Measurements from ENCODE around the gene DEFB113. TPM values are rescaled to one million over a fixed set of nuclear protein-coding genes. Genes with fewer than 3 reads are reported as not detected.

DEFB113 gene
- total and polyA plus RNA-seq, 2 experiments from 2014 or later = not detected

GRCh38 chr6:49918787-49919186 is 50.6 kb downstream of the DEFB113 start:
- Mint-ChIP-seq H3K36me3 (ENCODE audit: low read depth) (no peaks in the 10 kb centered on the region), H3K27ac (no peak overlapping the region), H3K4me3 (no peak overlapping the region), H3K27me3 (ENCODE audit: insufficient read depth, low read depth, poor library complexity) (no peaks in the 10 kb centered on the region), H3K4me1 (peaks cover 54% of the 10 kb centered on the region), H3K9me3 (no peaks in the 10 kb centered on the region)
- no peaks in the 10 kb centered on the region for H3K9me2 ChIP-seq (ENCODE audit: insufficient read depth)
- H3K27ac ChIP-seq (ENCODE audit: low read depth) = no peak overlapping the region
- no peaks in the 10 kb centered on the region for H3K27me3 ChIP-seq (ENCODE audit: insufficient read depth)
- peak overlapping the region; percentile 35; the same call in 1 of the 2 replicates for H3K4me2 ChIP-seq
- H3K4me1 ChIP-seq (ENCODE audit: insufficient read depth) = peaks cover 49% of the 10 kb centered on the region
- H3K36me3 ChIP-seq (ENCODE audit: insufficient read depth) = no peaks in the 10 kb centered on the region
- ATAC-seq (peak; percentile 92), DNase-seq (ENCODE audit: low spot score) (peak; percentile 49)
- H4K20me1 ChIP-seq (replicated peaks; ENCODE audit: insufficient read depth) = no peaks in the 10 kb centered on the region
- 0 out of 2 replicates have a peak, but pooled peaks cover 4% of the 10 kb centered on the region for H3F3A ChIP-seq (replicated peaks; ENCODE audit: low read depth)
- TF ChIP-seq CTCF (conservative IDR thresholded peaks at IDR 0.05; ENCODE audit: low read depth in 2 of 2) (peak in 1 of 2 experiments; percentile 19; a peak in 1 of 4 replicates), ZNF114 (CRISPR knock-in tag; IDR thresholded peaks at IDR 0.05) (no peak), ZNF462 (CRISPR knock-in tag; IDR thresholded peaks at IDR 0.05) (peak; percentile 51; the same call in 1 of the 2 replicates)
- H3K79me2 ChIP-seq (replicated peaks; ENCODE audit: insufficient read depth) = no peaks in the 10 kb centered on the region
- no peak overlapping the region for H3K4me3 ChIP-seq
- H2AFZ ChIP-seq = no peak overlapping the region

Other genes starting within 250 kb of the DEFB113 start
- gene CRISP3, start 225.2 kb downstream of the DEFB113 start, total RNA-seq (2014; rRNA removed; shearing (Covaris generic)) = not detected in 2 replicates
- not detected in 2 replicates for gene CRISP3, start 225.2 kb downstream of the DEFB113 start, polyA plus RNA-seq (2016; fragmentation: Nextera tagmentation; extraction: Ambion mirVana)
- gene PGK2, start 182.3 kb downstream of the DEFB113 start, total RNA-seq (2014; rRNA removed; shearing (Covaris generic)) = not detected in 2 replicates
- not detected in 2 replicates for gene PGK2, start 182.3 kb downstream of the DEFB113 start, polyA plus RNA-seq (2016; fragmentation: Nextera tagmentation; extraction: Ambion mirVana)
- not detected in 2 replicates for gene CRISP1, start 103.1 kb downstream of the DEFB113 start, total RNA-seq (2014; rRNA removed; shearing (Covaris generic))
- not detected in 2 replicates for gene CRISP1, start 103.1 kb downstream of the DEFB113 start, polyA plus RNA-seq (2016; fragmentation: Nextera tagmentation; extraction: Ambion mirVana)
- not detected in 2 replicates for gene DEFB114, start 5.5 kb downstream of the DEFB113 start, total RNA-seq (2014; rRNA removed; shearing (Covaris generic))
- gene DEFB114, start 5.5 kb downstream of the DEFB113 start, polyA plus RNA-seq (2016; fragmentation: Nextera tagmentation; extraction: Ambion mirVana) = not detected in 2 replicates
- not detected in 2 replicates for gene DEFB110, start 52.4 kb upstream of the DEFB113 start, total RNA-seq (2014; rRNA removed; shearing (Covaris generic))
- not detected in 2 replicates for gene DEFB110, start 52.4 kb upstream of the DEFB113 start, polyA plus RNA-seq (2016; fragmentation: Nextera tagmentation; extraction: Ambion mirVana)
- not detected in 2 replicates for gene DEFB112, start 80.3 kb upstream of the DEFB113 start, total RNA-seq (2014; rRNA removed; shearing (Covaris generic))
- not detected in 2 replicates for gene DEFB112, start 80.3 kb upstream of the DEFB113 start, polyA plus RNA-seq (2016; fragmentation: Nextera tagmentation; extraction: Ambion mirVana)

All from GM23338 (cell line).